Thymus (tissue), 11 donors: ENCODE data around the gene CST11. TPM values are rescaled to one million over a fixed set of nuclear protein-coding genes. Genes with fewer than 3 reads are reported as not detected.
"Not testable (repeated sequence)": the region's sequence is repeated elsewhere in the genome, so short reads cannot be mapped to it uniquely, and the experiment has no call there.

Experiments
- DNase-seq, 9 donors: peaks; one replicate each; pipeline ENCODE4 v3.0.0-alpha.2; 2013; ENCODE audit warnings: low spot score in 9 of 9, low read depth in 6 of 9, missing footprints in 1 of 9
- H3K27ac ChIP-seq, 2 donors: one replicate each; pipeline ENCODE4 v1.5.1; 2013; ENCODE audit warnings: control low read depth in 1 of 2, low read depth in 1 of 2, low read length in 1 of 2, mild to moderate bottlenecking in 1 of 2, moderate library complexity in 1 of 2
- H3K27me3 ChIP-seq, 2 donors: one replicate each; pipeline ENCODE4 v1.5.1; 2013; ENCODE audit warnings: low read length in 1 of 2; ENCODE audit not compliant: control insufficient read depth in 2 of 2, insufficient read depth in 1 of 2
- H3K36me3 ChIP-seq, 2 donors: one replicate each; pipeline ENCODE4 v1.5.1; 2013; ENCODE audit warnings: low read length in 1 of 2, mild to moderate bottlenecking in 1 of 2, moderate library complexity in 1 of 2; ENCODE audit not compliant: control insufficient read depth in 2 of 2, insufficient read depth in 2 of 2
- H3K4me1 ChIP-seq, 2 donors: one replicate each; pipeline ENCODE4 v1.5.1; 2013; ENCODE audit warnings: low read length in 2 of 2; ENCODE audit not compliant: control insufficient read depth in 2 of 2, insufficient read depth in 2 of 2
- H3K4me3 ChIP-seq, 2 donors: one replicate each; pipeline ENCODE4 v1.5.1; 2013; ENCODE audit warnings: low read length in 2 of 2, control low read depth in 1 of 2, mild to moderate bottlenecking in 1 of 2
- H3K9me3 ChIP-seq, 2 donors: one replicate each; pipeline ENCODE4 v1.5.1; 2013; ENCODE audit warnings: low read length in 1 of 2, mild to moderate bottlenecking in 1 of 2; ENCODE audit not compliant: control insufficient read depth in 2 of 2, insufficient read depth in 1 of 2
- WGBS: extraction: QIAGEN DNeasy Blood & Tissue Kit; methylation state at CpG from one replicate; pipeline ENCODE4 v1.1.7; 2013; 5-methylcytosine and 5-hydroxymethylcytosine counted together
- polyA plus RNA-seq: library from polyadenylated mRNA; stranded (reverse); fragments of 200-250 nt; gene quantifications from one replicate; pipeline ENCODE4 v1.2.3, GENCODE V29; 2013
- total RNA-seq: library from RNA; stranded (reverse); fragments of 120-200 nt; gene quantifications from one replicate; pipeline ENCODE4 v1.2.4, GENCODE V29; 2013
- donor health status: healthy.

The CST11 gene
- total and polyA plus RNA-seq, 2 donors, result 0.32 to 0.33 TPM

GRCh38 chr20:23482138-23482537 is 29.5 kb upstream of the CST11 start:
- 93% methylated on average over 2 of the region's 2 CpGs for WGBS
- H3K36me3 ChIP-seq, result no peaks in the 10 kb centered on the region
- DNase-seq, result no peak
- peaks cover 0 to 14% of the 10 kb centered on the region in 2 donors for H3K4me1 ChIP-seq
- H3K27me3 ChIP-seq, result no peaks in the 10 kb centered on the region
- no peaks in the 10 kb centered on the region for H3K9me3 ChIP-seq
- no peak overlapping the region for H3K4me3 ChIP-seq
- no peak overlapping the region for H3K27ac ChIP-seq

GRCh38 chr20:23479043-23479442 is 26.4 kb upstream of the CST11 start:
- no peak for DNase-seq
- Histone ChIP-seq H3K9me3 (peaks cover 1 to 7% of the 10 kb centered on the region in 2 donors), H3K4me1 (peaks cover 0 to 19% of the 10 kb centered on the region in 2 donors), H3K27ac (no peak overlapping the region), H3K4me3 (no peak overlapping the region), H3K36me3 (no peaks in the 10 kb centered on the region), H3K27me3 (no peaks in the 10 kb centered on the region)
- WGBS, result 95% methylated on average over 4 of the region's 4 CpGs

DNA sequence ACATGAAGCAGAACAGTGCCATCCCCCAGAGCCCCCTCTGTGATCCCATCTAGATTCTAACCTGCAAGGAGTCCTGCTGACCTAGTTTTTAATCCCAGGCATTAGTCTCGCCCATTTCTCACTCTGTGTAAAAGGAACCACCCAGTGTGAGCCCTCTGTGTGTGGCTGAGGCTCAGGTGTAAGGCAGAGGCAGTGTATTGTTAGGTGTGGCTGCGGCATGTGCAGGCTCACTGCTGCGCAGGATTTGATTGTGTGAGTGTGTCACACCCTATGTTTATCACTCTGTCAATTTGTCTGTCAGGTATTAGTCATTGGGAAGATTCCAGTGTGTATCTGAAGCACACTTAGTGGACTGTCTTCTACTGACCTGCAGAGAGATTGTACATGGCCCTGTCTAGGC is 24.5 kb upstream of the CST11 start:
- H3K4me3 ChIP-seq, result no peak overlapping the region
- no peaks in the 10 kb centered on the region for H3K36me3 ChIP-seq
- H3K27me3 ChIP-seq, result no peaks in the 10 kb centered on the region
- 95% methylated on average over 3 of the region's 3 CpGs for WGBS
- peaks cover 0 to 21% of the 10 kb centered on the region in 2 donors for H3K4me1 ChIP-seq
- H3K9me3 ChIP-seq, result peaks cover 1 to 7% of the 10 kb centered on the region in 2 donors
- DNase-seq, result no peak
- no peak overlapping the region for H3K27ac ChIP-seq

GRCh38 chr20:23476015-23476754 is 23.5 kb upstream of the CST11 start:
- Histone ChIP-seq H3K36me3 (no peaks in the 10 kb centered on the region), H3K27ac (no peak overlapping the region), H3K4me3 (no peak overlapping the region), H3K27me3 (no peaks in the 10 kb centered on the region), H3K9me3 (peaks cover 1 to 7% of the 10 kb centered on the region in 2 donors), H3K4me1 (peaks cover 0 to 18% of the 10 kb centered on the region in 2 donors)
- DNase-seq, result no peak
- WGBS, result 78% methylated on average over 6 of the region's 6 CpGs

DNA sequence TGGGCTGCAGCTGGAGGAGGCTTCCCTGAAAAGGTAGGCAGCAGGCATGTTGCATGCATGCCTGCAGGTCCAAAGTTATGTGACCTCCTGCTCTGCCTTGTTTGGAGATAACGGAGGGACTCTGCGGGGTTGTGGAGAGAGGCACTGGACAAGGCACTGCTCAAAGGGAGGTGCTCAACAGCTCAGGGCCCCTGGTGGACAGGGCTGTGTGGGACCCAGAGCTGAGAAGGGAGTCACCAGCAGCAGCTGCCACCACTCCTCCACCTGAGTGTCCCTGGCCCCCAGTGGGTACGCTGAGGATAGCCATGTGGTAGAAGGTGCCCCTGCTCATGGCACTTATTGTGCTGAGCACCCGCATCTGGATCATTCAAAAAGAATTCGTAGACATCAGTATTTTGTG is 22.7 kb upstream of the CST11 start:
- Histone ChIP-seq H3K36me3 (no peaks in the 10 kb centered on the region), H3K9me3 (peaks cover 1 to 7% of the 10 kb centered on the region in 2 donors), H3K4me1 (peaks cover 0 to 18% of the 10 kb centered on the region in 2 donors), H3K4me3 (no peak overlapping the region), H3K27me3 (no peaks in the 10 kb centered on the region), H3K27ac (no peak overlapping the region)
- over 99% methylated on average over 5 of the region's 5 CpGs for WGBS
- no peak for DNase-seq

DNA sequence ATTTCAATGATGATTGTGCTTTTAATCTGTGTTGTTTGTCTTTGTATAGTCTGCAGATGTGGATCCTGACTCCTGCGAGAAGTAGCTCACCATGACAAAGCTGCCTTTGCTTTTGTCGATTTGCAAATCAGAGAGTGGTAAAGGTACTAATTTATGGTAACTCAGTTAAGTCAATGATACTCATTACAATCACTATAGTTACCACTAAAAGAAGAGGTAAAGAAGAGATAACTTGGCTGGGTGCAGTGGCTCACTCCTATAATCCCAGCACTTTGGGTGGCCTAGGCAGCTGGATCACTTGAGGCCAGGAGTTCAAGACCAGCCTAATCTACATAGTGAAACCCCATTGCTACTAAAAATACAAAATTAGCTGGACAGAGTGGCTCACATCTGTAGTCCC is 20.6 kb upstream of the CST11 start:
- not testable (repeated sequence) for H3K9me3 ChIP-seq, H3K4me3 ChIP-seq, H3K27me3 ChIP-seq, H3K36me3 ChIP-seq, H3K27ac ChIP-seq, DNase-seq
- H3K4me1 ChIP-seq, result peaks cover 0 to 18% of the 10 kb centered on the region in 2 donors
- WGBS, result 91% methylated on average over 2 of the region's 2 CpGs

- H3K36me3 ChIP-seq, H3K4me3 ChIP-seq, H3K27me3 ChIP-seq: not testable (repeated sequence)
- 70% methylated on average over 5 of the region's 5 CpGs for WGBS
- Histone ChIP-seq H3K9me3 (peaks cover 2 to 11% of the 10 kb centered on the region in 2 donors), H3K27ac (peak overlapping the region in 1 of 2 donors; percentile 71), H3K4me1 (peaks cover 0 to 18% of the 10 kb centered on the region in 2 donors)
- peak in 4 of 9 donors; percentile 45 to 74 (median 56) for DNase-seq
These were observed 19.6 kb upstream of the CST11 start for GRCh38 chr20:23472306-23472705.

- H3K9me3 ChIP-seq, result peaks cover 1 to 21% of the 10 kb centered on the region in 2 donors
- not testable (repeated sequence) for H3K27me3 ChIP-seq, H3K4me1 ChIP-seq, DNase-seq, H3K27ac ChIP-seq, H3K4me3 ChIP-seq, H3K36me3 ChIP-seq
- WGBS, result 89% methylated on average over 3 of the region's 3 CpGs
These were observed 14.3 kb upstream of the CST11 start for GRCh38 chr20:23466961-23467360.

GRCh38 chr20:23461180-23461579 is 8.5 kb upstream of the CST11 start:
- Histone ChIP-seq H3K4me1 (peaks cover 3 to 29% of the 10 kb centered on the region in 2 donors), H3K27me3 (no peaks in the 10 kb centered on the region), H3K4me3 (no peak overlapping the region), H3K9me3 (peaks cover 0 to 17% of the 10 kb centered on the region in 2 donors), H3K27ac (no peak overlapping the region), H3K36me3 (no peaks in the 10 kb centered on the region)
- 99% methylated on average over 1 of the region's 1 CpG for WGBS
- DNase-seq, result no peak
